Measurements from ENCODE around the gene MFF.

Gene MFF

GRCh38 chr2:227324995-227325838 is at the start of gene MFF:
MFF (plus strand) TSS chr2:227325251; CDS start chr2:227330666, 5,415 bp downstream.
- DNase-seq (ENCODE audit: low read depth) = peak; percentile 92

- no peak for DNase-seq (ENCODE audit: low read depth)
Measured at GRCh38 chr2:227280895-227281294, 44.2 kb upstream of the MFF start.

GRCh38 chr2:227285741-227286236 is 39.3 kb upstream of the MFF start:
- DNase-seq (ENCODE audit: low read depth) = no peak

- DNase-seq (ENCODE audit: low read depth) = no peak
Measured at GRCh38 chr2:227287771-227288170, 37.3 kb upstream of the MFF start.

- DNase-seq (ENCODE audit: low read depth) = no peak
Measured at GRCh38 chr2:227292314-227292713, 32.7 kb upstream of the MFF start.

- no peak for DNase-seq (ENCODE audit: low read depth)
Measured at GRCh38 chr2:227293531-227293930, 31.5 kb upstream of the MFF start.

GRCh38 chr2:227295806-227296205 is 29.2 kb upstream of the MFF start:
- no peak for DNase-seq (ENCODE audit: low read depth)

GRCh38 chr2:227296671-227297405 is 28.2 kb upstream of the MFF start:
- DNase-seq (ENCODE audit: low read depth) = no peak

- DNase-seq (ENCODE audit: low read depth) = no peak
Measured at GRCh38 chr2:227301523-227301922, 23.5 kb upstream of the MFF start.

GRCh38 chr2:227308784-227309183 is 16.3 kb upstream of the MFF start:
- DNase-seq (ENCODE audit: low read depth) = no peak

GRCh38 chr2:227310756-227311110 is 14.3 kb upstream of the MFF start:
- no peak for DNase-seq (ENCODE audit: low read depth)

- no peak for DNase-seq (ENCODE audit: low read depth)
Measured at GRCh38 chr2:227311861-227312506, 13.1 kb upstream of the MFF start.

GRCh38 chr2:227312579-227312978 is 12.5 kb upstream of the MFF start:
- no peak for DNase-seq (ENCODE audit: low read depth)

- no peak for DNase-seq (ENCODE audit: low read depth)
Measured at GRCh38 chr2:227313310-227313709, 11.7 kb upstream of the MFF start.

GRCh38 chr2:227317834-227318233 is 7.2 kb upstream of the MFF start:
- no peak for DNase-seq (ENCODE audit: low read depth)

GRCh38 chr2:227320305-227321094 is 4.6 kb upstream of the MFF start:
- no peak for DNase-seq (ENCODE audit: low read depth)

- DNase-seq (ENCODE audit: low read depth) = no peak
Measured at GRCh38 chr2:227322530-227323205, 2.4 kb upstream of the MFF start.

GRCh38 chr2:227323818-227324217 is 1.2 kb upstream of the MFF start:
- no peak for DNase-seq (ENCODE audit: low read depth)

- DNase-seq (ENCODE audit: low read depth) = no peak
Measured at GRCh38 chr2:227324642-227324994, 433 bp upstream of the MFF start.

GRCh38 chr2:227325839-227326195 is 766 bp downstream of the MFF start:
- no peak for DNase-seq (ENCODE audit: low read depth)

- no peak for DNase-seq (ENCODE audit: low read depth)
Measured at GRCh38 chr2:227326783-227327182, 1.7 kb downstream of the MFF start.

- no peak for DNase-seq (ENCODE audit: low read depth)
Measured at GRCh38 chr2:227335713-227336112, 10.7 kb downstream of the MFF start.
